ENCODE data around the gene RASA4B.

Gene RASA4B

DNA sequence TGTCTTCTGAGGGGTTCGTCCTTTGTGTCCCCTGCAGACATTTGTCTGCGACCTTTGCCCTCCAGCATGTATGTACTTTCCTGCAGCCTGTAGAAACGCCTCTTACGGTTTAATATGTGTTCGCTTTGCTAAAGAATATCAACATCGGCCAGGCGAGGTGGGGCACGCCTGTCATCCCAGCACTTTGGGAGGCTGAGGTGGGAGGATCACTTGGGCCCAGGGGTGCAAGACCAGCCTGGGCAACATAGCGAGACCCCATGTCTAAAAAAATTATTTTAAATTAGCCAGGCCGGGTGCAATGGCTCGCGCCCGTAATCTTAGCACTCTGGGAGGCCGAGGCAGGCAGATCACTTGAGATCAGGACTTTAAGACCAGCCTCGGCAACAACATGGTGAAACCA is 68.4 kb downstream of the RASA4B start:
- H3K4me3 ChIP-seq (ENCODE audit: low read depth, low read length), result no peak overlapping the region
- DNase-seq (ENCODE audit: low read depth), result no peak
- TF ChIP-seq, protein P1, sequence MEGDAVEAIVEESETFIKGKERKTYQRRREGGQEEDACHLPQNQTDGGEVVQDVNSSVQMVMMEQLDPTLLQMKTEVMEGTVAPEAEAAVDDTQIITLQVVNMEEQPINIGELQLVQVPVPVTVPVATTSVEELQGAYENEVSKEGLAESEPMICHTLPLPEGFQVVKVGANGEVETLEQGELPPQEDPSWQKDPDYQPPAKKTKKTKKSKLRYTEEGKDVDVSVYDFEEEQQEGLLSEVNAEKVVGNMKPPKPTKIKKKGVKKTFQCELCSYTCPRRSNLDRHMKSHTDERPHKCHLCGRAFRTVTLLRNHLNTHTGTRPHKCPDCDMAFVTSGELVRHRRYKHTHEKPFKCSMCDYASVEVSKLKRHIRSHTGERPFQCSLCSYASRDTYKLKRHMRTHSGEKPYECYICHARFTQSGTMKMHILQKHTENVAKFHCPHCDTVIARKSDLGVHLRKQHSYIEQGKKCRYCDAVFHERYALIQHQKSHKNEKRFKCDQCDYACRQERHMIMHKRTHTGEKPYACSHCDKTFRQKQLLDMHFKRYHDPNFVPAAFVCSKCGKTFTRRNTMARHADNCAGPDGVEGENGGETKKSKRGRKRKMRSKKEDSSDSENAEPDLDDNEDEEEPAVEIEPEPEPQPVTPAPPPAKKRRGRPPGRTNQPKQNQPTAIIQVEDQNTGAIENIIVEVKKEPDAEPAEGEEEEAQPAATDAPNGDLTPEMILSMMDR (IDR thresholded peaks at IDR 0.05; ENCODE audit: control insufficient read depth, extremely low read depth, insufficient read depth), result no peak

DNA sequence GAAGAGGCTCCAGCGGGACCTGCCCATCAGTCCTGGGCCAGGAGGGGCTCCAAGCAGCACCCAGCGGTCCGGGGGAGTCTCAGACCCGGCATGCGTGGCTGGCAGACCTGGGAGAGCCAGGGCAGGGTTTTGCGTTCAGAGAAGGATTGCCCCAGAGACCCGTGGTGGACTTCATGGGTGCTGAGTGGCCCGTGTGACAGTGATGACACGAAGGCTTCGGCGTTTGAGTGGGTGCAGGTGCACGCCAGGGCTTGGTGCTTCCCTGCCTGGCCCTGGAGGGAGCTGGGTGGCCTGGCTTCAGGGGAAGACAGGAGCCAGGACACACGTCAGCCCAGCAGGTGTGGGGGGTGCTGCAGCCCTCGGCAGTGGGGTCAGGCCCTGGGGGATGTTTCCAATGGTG is 70.3 kb downstream of the RASA4B start:
- DNase-seq (ENCODE audit: low read depth), result no peak
- no peak overlapping the region for H3K4me3 ChIP-seq (ENCODE audit: low read depth, low read length)
- TF ChIP-seq, protein P1 (IDR thresholded peaks at IDR 0.05; ENCODE audit: control insufficient read depth, extremely low read depth, insufficient read depth), result no peak

DNA sequence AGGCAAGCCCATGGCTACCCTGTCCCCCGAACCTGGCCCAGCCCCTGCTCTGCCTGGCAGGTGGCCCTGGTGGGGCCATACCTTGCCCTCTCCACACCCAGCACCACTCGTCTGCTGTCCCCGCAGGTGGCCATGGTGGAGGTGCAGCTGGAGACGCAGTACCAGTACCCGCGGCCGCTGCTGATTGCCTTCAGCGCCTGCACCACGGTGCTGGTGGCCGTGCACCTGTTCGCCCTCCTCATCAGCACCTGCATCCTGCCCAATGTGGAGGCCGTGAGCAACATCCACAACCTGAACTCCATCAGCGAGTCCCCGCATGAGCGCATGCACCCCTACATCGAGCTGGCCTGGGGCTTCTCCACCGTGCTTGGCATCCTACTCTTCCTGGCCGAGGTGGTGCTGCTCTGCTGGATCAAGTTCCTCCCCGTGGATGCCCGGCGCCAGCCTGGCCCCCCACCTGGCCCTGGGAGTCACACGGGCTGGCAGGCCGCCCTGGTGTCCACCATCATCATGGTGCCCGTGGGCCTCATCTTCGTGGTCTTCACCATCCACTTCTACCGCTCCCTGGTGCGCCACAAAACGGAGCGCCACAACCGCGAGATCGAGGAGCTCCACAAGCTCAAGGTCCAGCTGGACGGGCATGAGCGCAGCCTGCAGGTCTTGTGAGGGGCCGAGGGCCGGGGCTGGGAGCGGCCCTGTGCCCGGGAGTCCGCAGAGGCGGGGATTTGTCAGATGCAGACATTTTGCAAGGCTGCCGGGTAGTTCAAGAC is 71.0 kb downstream of the RASA4B start:
- TF ChIP-seq, protein P1 (IDR thresholded peaks at IDR 0.05; ENCODE audit: control insufficient read depth, extremely low read depth, insufficient read depth), result no peak
- no peak overlapping the region for H3K4me3 ChIP-seq (ENCODE audit: low read depth, low read length)
- DNase-seq (ENCODE audit: low read depth), result no peak

DNA sequence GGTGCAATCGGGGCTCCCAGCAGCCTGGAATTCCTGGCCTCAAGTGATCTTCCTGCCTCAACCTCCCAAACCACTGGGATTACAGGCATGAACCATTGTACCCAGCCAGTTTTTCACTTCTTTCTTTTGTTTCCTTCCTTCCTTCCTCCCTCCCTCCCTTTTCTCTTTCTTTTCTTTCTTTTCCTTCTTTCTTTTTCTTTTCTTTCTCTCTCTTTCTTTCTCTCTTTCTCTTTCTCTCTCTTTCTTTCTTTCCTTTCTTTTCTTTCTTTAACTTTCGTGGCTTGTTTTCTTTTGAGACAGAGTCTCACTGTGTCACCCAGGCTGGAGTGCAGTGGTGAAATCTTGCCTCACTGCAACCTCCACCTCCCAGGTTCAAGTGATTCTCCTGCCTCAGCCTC is 71.9 kb downstream of the RASA4B start:
- TF ChIP-seq, protein P1 (IDR thresholded peaks at IDR 0.05; ENCODE audit: control insufficient read depth, extremely low read depth, insufficient read depth), result no peak
- H3K4me3 ChIP-seq (ENCODE audit: low read depth, low read length), result no peak overlapping the region
- no peak for DNase-seq (ENCODE audit: low read depth)

DNA sequence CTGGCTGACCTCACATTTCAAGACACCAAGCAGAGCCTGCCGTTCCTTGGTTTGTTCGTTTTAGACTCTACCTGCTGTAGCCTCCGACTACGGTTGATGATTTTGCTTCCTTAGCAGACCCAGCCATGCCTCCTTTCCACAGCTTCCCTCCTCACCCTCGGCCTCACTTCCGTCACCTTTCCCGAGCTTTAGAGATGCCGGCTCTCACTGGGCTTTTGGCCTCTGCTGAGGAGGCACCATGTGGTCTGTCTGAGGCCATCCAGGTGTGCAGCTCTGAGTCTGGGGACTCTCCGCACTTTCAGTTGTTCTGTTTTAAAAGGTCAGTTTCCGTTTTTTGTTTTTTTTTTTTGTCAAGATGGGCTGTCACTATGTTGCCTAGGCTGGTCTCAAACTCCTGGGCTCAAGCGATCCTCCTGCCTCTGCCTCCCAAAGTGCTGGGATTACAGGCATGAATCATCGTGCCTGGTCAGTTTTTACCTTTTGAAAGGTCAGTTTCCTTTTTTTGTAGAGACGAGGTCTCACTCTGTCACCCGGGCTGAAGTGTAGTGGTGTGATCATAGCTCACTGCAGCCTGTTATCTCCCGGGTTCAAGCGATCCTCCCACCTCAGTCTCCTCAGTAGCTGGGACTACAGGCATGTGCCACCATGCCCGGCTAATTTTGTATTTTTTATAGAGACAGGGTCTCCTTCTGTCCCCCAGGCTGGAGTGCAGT is 72.5 kb downstream of the RASA4B start:
- no peak for DNase-seq (ENCODE audit: low read depth)
- H3K4me3 ChIP-seq (ENCODE audit: low read depth, low read length), result no peak overlapping the region
- TF ChIP-seq, protein P1 (IDR thresholded peaks at IDR 0.05; ENCODE audit: control insufficient read depth, extremely low read depth, insufficient read depth), result no peak

DNA sequence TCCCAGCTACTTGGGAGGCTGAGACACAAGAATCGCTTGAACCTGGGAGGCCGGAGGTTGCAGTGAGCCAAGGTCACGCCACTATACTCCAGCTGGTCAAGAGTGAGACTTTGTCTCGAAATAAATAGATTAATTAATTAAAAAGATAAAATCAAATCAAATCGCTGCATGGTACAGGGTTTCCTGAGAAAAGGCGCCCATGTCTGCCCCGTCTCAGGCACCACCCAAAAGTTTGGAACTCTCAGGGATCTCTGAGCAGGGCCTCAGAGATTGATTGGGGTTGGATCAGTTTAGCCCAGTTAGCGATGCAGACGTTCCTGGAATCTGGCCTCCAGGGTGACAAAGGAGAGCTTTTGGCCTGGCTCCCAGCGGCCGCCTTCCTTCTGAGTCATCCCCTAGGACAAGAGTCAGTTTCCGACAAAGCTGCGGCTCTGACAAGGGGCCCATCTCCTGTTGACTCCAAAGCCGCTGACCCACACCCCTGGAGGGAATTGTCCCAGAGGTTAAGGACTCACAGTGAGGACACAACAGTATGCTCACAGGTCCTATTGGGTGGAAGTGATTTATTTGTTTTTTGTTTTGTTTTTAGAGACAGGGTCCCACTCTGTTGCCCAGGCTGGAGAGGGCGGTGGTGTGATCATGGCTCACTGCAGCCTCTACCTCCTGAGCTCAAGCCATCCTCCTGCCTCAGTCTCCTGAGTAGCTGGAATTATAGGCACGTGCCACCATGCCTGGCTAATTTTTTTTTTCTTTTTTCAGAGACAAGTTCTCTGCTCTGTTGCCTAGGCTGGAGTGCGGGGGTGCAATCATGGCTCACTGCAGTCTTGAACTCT is 77.4 kb downstream of the RASA4B start:
- H3K4me3 ChIP-seq (ENCODE audit: low read depth, low read length), result no peak overlapping the region
- no peak for DNase-seq (ENCODE audit: low read depth)
- TF ChIP-seq, protein P1 (IDR thresholded peaks at IDR 0.05; ENCODE audit: control insufficient read depth, extremely low read depth, insufficient read depth), result no peak
